Mucosa of descending colon (tissue), 3 donors: ENCODE data around the gene LYPLA2. TPM values are rescaled to one million over a fixed set of nuclear protein-coding genes. Genes with fewer than 3 reads are reported as not detected.
A peak's percentile ranks its signal among the peaks of the same experiment; 100 is the strongest.

Experiments used
- ATAC-seq: fragments of 200-7000 bp; cut with Tn5 transposase; one replicate; pipeline ENCODE4 v1.9.1; 2020; ENCODE audit warnings: mild to moderate bottlenecking, moderate library complexity
- DNase-seq, 3 donors: peaks; one replicate each; pipeline ENCODE4 v3.0.0-alpha.2; 2020
- H3K36me3 ChIP-seq: fragments of 200-600 bp; one replicate; pipeline ENCODE4 v1.8.0; 2021; ENCODE audit warnings: low read depth, mild to moderate bottlenecking
- H3K4me1 ChIP-seq: fragments of 200-600 bp; one replicate; pipeline ENCODE4 v1.8.0; 2021; ENCODE audit warnings: low read depth, mild to moderate bottlenecking
- H3K4me3 ChIP-seq: fragments of 200-600 bp; one replicate; pipeline ENCODE4 v1.8.0; 2021; ENCODE audit warnings: mild to moderate bottlenecking
- H3K9me3 ChIP-seq: fragments of 200-600 bp; one replicate; pipeline ENCODE4 v1.8.0; 2021; ENCODE audit warnings: mild to moderate bottlenecking
- intact Hi-C, 2 donors: fragments of 100-400 bp; cut with DNase I in 1 of 2; cut with micrococcal nuclease in 1 of 2; formaldehyde crosslinking; loops; one replicate each; pipeline versions ENCODE4 v1.11.0 to v1.11.1; 2022; cut with DNase I, micrococcal nuclease
- total RNA-seq, 3 donors: library from RNA; stranded (reverse); fragmentation: NEBNext Ultra II Directional in 2 of 3; extraction: Animal tissue kit (Norgen Biotek cat#: 25700) in 2 of 3; gene quantifications; one replicate each; pipeline versions ENCODE4 v1.2.1 to v1.2.4, GENCODE V29; 2021 to 2023
- TF ChIP-seq, protein P1 (sequence below): fragments of 200-600 bp; IDR thresholded peaks from one replicate; pipeline ENCODE4 v1.8.0; 2022; ENCODE audit warnings: antibody characterized with exemption, mild to moderate bottlenecking
- donor health status: DM: no; HTN: no; CAD: no; lungs with moderate emphysema.
- donor health status: DM: no; HTN: no; CAD: no.
- donor health status: DM: no; HTN: yes; CAD: no.

The LYPLA2 gene
- total RNA-seq, 3 donors from 2014 or later, result 49.9 to 89.0 (median 88.0) TPM

GRCh38 chr1:23748016-23748415, 42.9 kb upstream of the LYPLA2 start:
- DNase-seq (no peak), ATAC-seq (no peak)
- intact Hi-C loops, result no loop called here
- Histone ChIP-seq H3K36me3 (peaks cover 10% of the 10 kb centered on the region), H3K4me1 (peaks cover 17% of the 10 kb centered on the region), H3K9me3 (no peaks in the 10 kb centered on the region), H3K4me3 (no peak overlapping the region)
- TF ChIP-seq, protein P1, sequence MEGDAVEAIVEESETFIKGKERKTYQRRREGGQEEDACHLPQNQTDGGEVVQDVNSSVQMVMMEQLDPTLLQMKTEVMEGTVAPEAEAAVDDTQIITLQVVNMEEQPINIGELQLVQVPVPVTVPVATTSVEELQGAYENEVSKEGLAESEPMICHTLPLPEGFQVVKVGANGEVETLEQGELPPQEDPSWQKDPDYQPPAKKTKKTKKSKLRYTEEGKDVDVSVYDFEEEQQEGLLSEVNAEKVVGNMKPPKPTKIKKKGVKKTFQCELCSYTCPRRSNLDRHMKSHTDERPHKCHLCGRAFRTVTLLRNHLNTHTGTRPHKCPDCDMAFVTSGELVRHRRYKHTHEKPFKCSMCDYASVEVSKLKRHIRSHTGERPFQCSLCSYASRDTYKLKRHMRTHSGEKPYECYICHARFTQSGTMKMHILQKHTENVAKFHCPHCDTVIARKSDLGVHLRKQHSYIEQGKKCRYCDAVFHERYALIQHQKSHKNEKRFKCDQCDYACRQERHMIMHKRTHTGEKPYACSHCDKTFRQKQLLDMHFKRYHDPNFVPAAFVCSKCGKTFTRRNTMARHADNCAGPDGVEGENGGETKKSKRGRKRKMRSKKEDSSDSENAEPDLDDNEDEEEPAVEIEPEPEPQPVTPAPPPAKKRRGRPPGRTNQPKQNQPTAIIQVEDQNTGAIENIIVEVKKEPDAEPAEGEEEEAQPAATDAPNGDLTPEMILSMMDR, result no peak

DNA sequence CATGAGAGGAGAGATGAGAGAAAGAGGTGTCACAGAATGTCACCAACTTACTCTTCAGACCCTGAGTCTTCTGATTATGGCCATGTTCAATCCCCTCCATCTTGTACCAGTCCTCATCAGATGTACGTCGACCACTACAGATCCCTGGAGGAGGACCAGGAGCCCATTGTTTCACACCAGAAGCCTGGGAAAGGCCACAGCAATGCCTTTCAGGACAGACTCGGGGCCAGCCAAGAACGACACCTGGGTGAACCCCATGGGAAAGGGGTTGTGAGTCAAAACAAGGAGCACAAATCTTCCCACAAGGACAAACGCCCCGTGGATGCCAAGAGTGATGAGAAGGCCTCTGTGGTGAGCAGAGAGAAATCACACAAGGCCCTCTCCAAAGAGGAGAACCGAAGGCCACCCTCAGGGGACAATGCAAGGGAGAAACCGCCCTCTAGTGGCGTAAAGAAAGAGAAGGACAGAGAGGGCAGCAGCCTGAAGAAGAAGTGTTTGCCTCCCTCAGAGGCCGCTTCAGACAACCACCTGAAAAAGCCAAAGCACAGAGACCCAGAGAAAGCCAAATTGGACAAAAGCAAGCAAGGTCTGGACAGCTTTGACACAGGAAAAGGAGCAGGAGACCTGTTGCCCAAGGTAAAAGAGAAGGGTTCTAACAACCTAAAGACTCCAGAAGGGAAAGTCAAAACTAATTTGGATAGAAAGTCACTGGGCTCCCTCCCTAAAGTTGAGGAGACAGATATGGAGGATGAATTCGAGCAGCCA, 39.7 kb upstream of the LYPLA2 start:
- TF ChIP-seq, protein P1, result peak; percentile 41
- intact Hi-C loops, result no loop called here
- peaks cover 19% of the 10 kb centered on the region for H3K36me3 ChIP-seq
- H3K4me3 ChIP-seq, result no peak overlapping the region
- DNase-seq (peak in 1 of 3 donors; percentile 61), ATAC-seq (peak; percentile 88)
- no peaks in the 10 kb centered on the region for H3K9me3 ChIP-seq
- H3K4me1 ChIP-seq, result no peaks in the 10 kb centered on the region

GRCh38 chr1:23751815-23752200, 39.1 kb upstream of the LYPLA2 start:
- Histone ChIP-seq H3K4me1 (no peaks in the 10 kb centered on the region), H3K9me3 (no peaks in the 10 kb centered on the region), H3K36me3 (peaks cover 22% of the 10 kb centered on the region), H3K4me3 (no peak overlapping the region)
- DNase-seq (no peak), ATAC-seq (no peak)
- TF ChIP-seq, protein P1, result no peak
- intact Hi-C loops, result no loop called here

DNA sequence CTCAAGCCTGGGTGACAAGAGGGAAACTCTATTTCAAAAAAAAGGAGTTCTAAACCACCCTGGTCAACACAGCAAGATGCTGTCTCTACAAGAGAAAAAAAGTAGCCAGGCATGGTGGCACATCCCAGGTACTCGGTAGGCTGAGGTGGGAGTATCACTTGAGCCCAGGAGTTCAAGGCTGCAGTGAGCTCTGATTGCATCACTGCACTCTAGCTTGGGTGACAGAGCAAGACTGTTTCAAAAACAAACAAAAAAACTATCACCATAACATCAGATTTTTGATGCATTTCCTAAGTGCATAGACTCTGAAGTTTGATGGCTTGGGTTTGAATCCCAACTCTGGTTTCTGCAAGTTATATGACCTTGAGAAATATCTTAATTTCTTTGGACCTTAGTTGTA, 38.0 kb upstream of the LYPLA2 start:
- peaks cover 33% of the 10 kb centered on the region for H3K36me3 ChIP-seq
- intact Hi-C loops, result no loop called here
- H3K4me1 ChIP-seq, result no peaks in the 10 kb centered on the region
- H3K9me3 ChIP-seq, result no peaks in the 10 kb centered on the region
- H3K4me3 ChIP-seq, result no peak overlapping the region
- ATAC-seq (no peak), DNase-seq (no peak)
- TF ChIP-seq, protein P1, result no peak

- H3K4me3 ChIP-seq, result no peak overlapping the region
- intact Hi-C loops, result no loop called here
- TF ChIP-seq, protein P1, result no peak
- peaks cover 40% of the 10 kb centered on the region for H3K36me3 ChIP-seq
- no peaks in the 10 kb centered on the region for H3K9me3 ChIP-seq
- DNase-seq (no peak), ATAC-seq (peak; percentile 38)
- no peaks in the 10 kb centered on the region for H3K4me1 ChIP-seq
These were observed 34.3 kb upstream of the LYPLA2 start for GRCh38 chr1:23756676-23757075.
